HepG2 (cell line): ENCODE results near the gene DAGLB. TPM values are rescaled to one million over a fixed set of nuclear protein-coding genes. Genes with fewer than 3 reads are reported as not detected.

Experiments
- GABPA ChIP-seq, 2 experiments: IDR thresholded peaks; 2 replicates each; pipeline ENCODE4 v1.6.1; 2011 to 2016; ENCODE audit warnings: low read depth in 2 of 2, low read length in 1 of 2, missing biosample characterization in 1 of 2, missing genetic modification characterization in 1 of 2
- GATAD2A ChIP-seq: IDR thresholded peaks from 2 replicates; pipeline ENCODE4 v1.6.1; 2016
- GPN1 ChIP-seq: sonication (generic); formaldehyde crosslinking; IDR thresholded peaks from 2 replicates; pipeline ENCODE4 v1.5.1; 2020; ENCODE audit warnings: missing genetic modification reagents, borderline replicate concordance
- HDAC2 ChIP-seq: sonication (generic); formaldehyde crosslinking; IDR thresholded peaks from 2 replicates; pipeline ENCODE4 v1.4.0; 2020; ENCODE audit warnings: missing genetic modification reagents
- KLF13 ChIP-seq: sonication (generic); formaldehyde crosslinking; IDR thresholded peaks from 2 replicates; pipeline ENCODE4 v1.4.0; 2020; ENCODE audit warnings: mild to moderate bottlenecking, missing genetic modification reagents
- NBN ChIP-seq: fragments of 450-650 bp; conservative IDR thresholded peaks from 2 replicates; pipeline ENCODE4 v1.6.1; 2017
- PBX2 ChIP-seq: IDR thresholded peaks from 2 replicates; pipeline ENCODE4 v1.6.1; 2016; ENCODE audit warnings: control low read depth
- PRPF4 ChIP-seq: fragments of 200-400 bp; formaldehyde crosslinking; IDR thresholded peaks from 2 replicates; pipeline ENCODE4 v1.6.1; 2016; ENCODE audit warnings: low read length, low read depth; ENCODE audit not compliant: poor library complexity, severe bottlenecking
- RARA ChIP-seq: IDR thresholded peaks from 2 replicates; pipeline ENCODE4 v1.6.1; 2016; ENCODE audit warnings: missing genetic modification reagents, missing compliant biosample characterization
- SALL1 ChIP-seq: sonication (generic); formaldehyde crosslinking; IDR thresholded peaks from 2 replicates; pipeline ENCODE4 v1.8.0; 2022; ENCODE audit warnings: mild to moderate bottlenecking, missing genetic modification reagents
- SAP130 ChIP-seq: IDR thresholded peaks from 2 replicates; pipeline ENCODE4 v1.6.1; 2016; ENCODE audit warnings: low read depth
- TBL1XR1 ChIP-seq: fragments of 150-350 bp; IDR thresholded peaks from 2 replicates; pipeline ENCODE4 v1.6.1; 2014; ENCODE audit warnings: borderline replicate concordance, low read length; ENCODE audit not compliant: partially characterized antibody
- TBX2 ChIP-seq: sonication (generic); formaldehyde crosslinking; IDR thresholded peaks from 2 replicates; pipeline ENCODE4 v1.5.0; 2020; ENCODE audit warnings: missing genetic modification reagents, mild to moderate bottlenecking, borderline replicate concordance
- TOE1 ChIP-seq: sonication (generic); formaldehyde crosslinking; IDR thresholded peaks from 2 replicates; pipeline ENCODE4 v1.4.0; 2020; ENCODE audit warnings: mild to moderate bottlenecking, missing genetic modification reagents
- ZBTB8A ChIP-seq: sonication (generic); formaldehyde crosslinking; IDR thresholded peaks from 2 replicates; pipeline ENCODE4 v1.4.0; 2020; ENCODE audit warnings: mild to moderate bottlenecking, low read depth, missing genetic modification reagents, borderline replicate concordance
- ZC3H4 ChIP-seq: sonication (generic); formaldehyde crosslinking; IDR thresholded peaks from 2 replicates; pipeline ENCODE4 v1.4.0; 2020; ENCODE audit warnings: missing genetic modification reagents, borderline replicate concordance
- ZNF296 ChIP-seq: sonication (generic); formaldehyde crosslinking; conservative IDR thresholded peaks from 2 replicates; pipeline ENCODE4 v1.5.0; 2020; ENCODE audit warnings: mild to moderate bottlenecking, missing genetic modification reagents
- ZNF354B ChIP-seq: sonication (generic); formaldehyde crosslinking; IDR thresholded peaks from 2 replicates; pipeline ENCODE4 v1.8.0; 2022; ENCODE audit warnings: mild to moderate bottlenecking, missing genetic modification reagents
- ZNF484 ChIP-seq: sonication (generic); formaldehyde crosslinking; IDR thresholded peaks from 2 replicates; pipeline ENCODE4 v1.5.1; 2020; ENCODE audit warnings: mild to moderate bottlenecking, low read depth, missing genetic modification reagents, borderline replicate concordance
- ZNF646 ChIP-seq: sonication (generic); formaldehyde crosslinking; IDR thresholded peaks from 2 replicates; pipeline ENCODE4 v1.9.0; 2021; ENCODE audit warnings: mild to moderate bottlenecking, missing genetic modification reagents
- ZNF652 ChIP-seq: IDR thresholded peaks from 2 replicates; pipeline ENCODE4 v1.6.1; 2016; ENCODE audit warnings: low read depth, borderline replicate concordance
- ZNF660 ChIP-seq: sonication (generic); formaldehyde crosslinking; IDR thresholded peaks from 2 replicates; pipeline ENCODE4 v1.5.1; 2020; ENCODE audit warnings: mild to moderate bottlenecking, low read depth, missing genetic modification reagents, borderline replicate concordance
- ZNF768 ChIP-seq: sonication (generic); formaldehyde crosslinking; IDR thresholded peaks from 2 replicates; pipeline ENCODE4 v1.4.0; 2020; ENCODE audit warnings: missing genetic modification reagents
- ZNF772 ChIP-seq: sonication (generic); formaldehyde crosslinking; IDR thresholded peaks from 2 replicates; pipeline ENCODE4 v1.5.0; 2020; ENCODE audit warnings: mild to moderate bottlenecking, missing genetic modification reagents
- polyA plus RNA-seq, 8 experiments: library from polyadenylated mRNA; depleted of rRNA in 3 of 8; stranded (reverse) in 7 of 8; unstranded in 1 of 8; fragments of >200 nt; fragmentation: Illumina TruSeq in 4 of 8; extraction: Trizol in 4 of 8; gene quantifications; 2 replicates each; pipeline versions ENCODE4 v1.2.1 to v1.2.3, GENCODE V29; 2011 to 2016; ENCODE audit warnings: low read depth in 4 of 8, missing spikeins in 1 of 8, mixed read lengths in 1 of 8; ENCODE audit not compliant: insufficient read depth in 1 of 8
- total RNA-seq, 5 experiments: library from RNA; depleted of rRNA; stranded (reverse); fragments of >200 nt; fragmentation: Illumina TruSeq; extraction: Trizol; gene quantifications; 2 replicates each; pipeline ENCODE4 v1.2.3, GENCODE V29; 2016; ENCODE audit warnings: low read depth in 1 of 5
- TF ChIP-seq, protein P1 (sequence below): sonication (generic); formaldehyde crosslinking; IDR thresholded peaks from 2 replicates; pipeline ENCODE4 v1.4.0; 2020; ENCODE audit warnings: missing genetic modification reagents

DAGLB gene
- total and polyA plus RNA-seq, 2 of the 13 experiments (the other 11 are each of a cell fraction or from before 2014, with no cell fraction given) = 7.9 to 9.8 TPM

- TF ChIP-seq PBX2 (CRISPR knock-in tag) = no peak
- no peak for TF ChIP-seq ZC3H4 (CRISPR knock-in tag)
- TF ChIP-seq TOE1 (CRISPR knock-in tag) = no peak
- no peak for TF ChIP-seq ZNF646 (CRISPR knock-in tag)
- TF ChIP-seq RARA (CRISPR knock-in tag) = peak; percentile 47; the same call in 1 of the 2 replicates
- TF ChIP-seq ZBTB8A (CRISPR knock-in tag) = no peak
- TF ChIP-seq NBN = no peak
- TF ChIP-seq GABPA (IDR thresholded peaks at IDR 0.05; ENCODE audit: low read depth, low read length) = no peak
- no peak for TF ChIP-seq GABPA (CRISPR knock-in tag; IDR thresholded peaks at IDR 0.05; ENCODE audit: low read depth)
- TF ChIP-seq TBX2 (CRISPR knock-in tag) = no peak
- peak; percentile 84 for TF ChIP-seq SAP130 (CRISPR knock-in tag)
- TF ChIP-seq ZNF354B (CRISPR knock-in tag) = no peak
- TF ChIP-seq HDAC2 (CRISPR knock-in tag) = 0 out of 2 replicates have a peak, but pooled peaks have one; percentile 1
- TF ChIP-seq GPN1 = no peak
- TF ChIP-seq KLF13 (CRISPR knock-in tag) = no peak
- TF ChIP-seq PRPF4 = no peak
- TF ChIP-seq ZNF772 (CRISPR knock-in tag) = peak; percentile 28; the same call in 1 of the 2 replicates
- peak; percentile 63; the same call in 1 of the 2 replicates for TF ChIP-seq GATAD2A (CRISPR knock-in tag)
- TF ChIP-seq ZNF484 = no peak
- TF ChIP-seq TBL1XR1 = peak; percentile 10
- TF ChIP-seq ZNF652 = no peak
- no peak for TF ChIP-seq ZNF296
- TF ChIP-seq, protein P1, sequence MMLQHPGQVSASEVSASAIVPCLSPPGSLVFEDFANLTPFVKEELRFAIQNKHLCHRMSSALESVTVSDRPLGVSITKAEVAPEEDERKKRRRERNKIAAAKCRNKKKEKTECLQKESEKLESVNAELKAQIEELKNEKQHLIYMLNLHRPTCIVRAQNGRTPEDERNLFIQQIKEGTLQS (CRISPR knock-in tag) = peak; percentile 87
- no peak for TF ChIP-seq ZNF768 (CRISPR knock-in tag)
- no peak for TF ChIP-seq SALL1
- TF ChIP-seq ZNF660 (CRISPR knock-in tag) = no peak
These were observed 62.5 kb downstream of the DAGLB start (continued) for GRCh38 chr7:6385110-6385781.
